ENCODE measurements around the gene EFNA4.

DNA sequence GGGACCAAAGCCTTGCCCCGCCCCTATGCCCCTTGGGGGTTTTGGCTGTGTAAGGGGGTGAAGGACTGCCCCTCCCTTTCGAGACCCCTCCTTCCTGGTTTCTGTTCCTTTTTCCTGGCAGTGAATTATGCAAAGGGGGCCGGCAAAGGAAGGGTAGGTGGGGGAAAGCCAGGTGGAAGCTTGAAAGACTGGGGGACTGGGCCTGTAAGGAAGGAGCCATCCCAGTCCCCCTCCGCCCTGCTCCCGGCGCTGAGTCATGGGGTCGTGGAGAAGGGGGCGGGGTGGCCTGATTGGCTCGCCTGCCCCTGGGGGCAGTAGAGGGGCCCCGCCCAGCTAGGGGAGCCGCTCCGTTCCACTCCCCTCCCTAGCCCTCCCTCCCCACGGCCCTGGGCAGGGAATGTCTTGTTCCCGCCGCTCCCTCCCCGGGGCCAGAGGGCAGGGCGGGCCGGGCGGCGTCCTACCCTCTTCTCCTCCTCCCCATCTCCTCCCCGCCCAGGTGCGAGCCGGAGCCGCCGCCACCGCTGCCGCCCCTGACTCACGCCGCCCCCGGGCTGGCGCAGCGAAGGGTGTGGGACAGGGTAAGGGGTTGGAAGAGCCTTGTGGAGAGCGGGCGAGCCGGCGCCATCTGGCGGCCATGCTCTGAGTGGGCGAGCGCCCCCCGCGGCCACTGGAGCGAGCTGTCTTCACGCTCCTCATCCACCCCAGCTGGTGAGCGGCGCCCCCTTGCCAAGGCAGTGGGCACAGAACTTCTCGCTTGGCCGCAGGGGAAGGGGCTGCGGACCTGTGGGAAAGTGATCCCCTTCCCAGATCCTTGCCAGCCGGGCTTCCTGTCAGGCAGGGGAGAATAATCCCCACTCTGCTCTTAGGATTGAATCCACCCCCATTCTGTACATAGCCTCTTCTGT is 46.2 kb upstream of the EFNA4 start:
- no peak; the same call in 1 of the 2 replicates for TF ChIP-seq GATA2 (IDR thresholded peaks at IDR 0.05; ENCODE audit: low read depth, low read length)
- no peak for TF ChIP-seq GATA3 (IDR thresholded peaks at IDR 0.05; ENCODE audit: low read depth, low read length)
